Sigmoid colon (tissue), 7 donors: ENCODE results near the gene NTN3. TPM values are rescaled to one million over a fixed set of nuclear protein-coding genes. Genes with fewer than 3 reads are reported as not detected.

ENCODE experiments used
- DNase-seq: peaks from one replicate; pipeline ENCODE4 v3.0.0-alpha.2; 2019
- H3K27ac ChIP-seq, 4 donors: fragments of 200-600 bp; sonication (generic); one replicate each; pipeline ENCODE4 v1.5.1; 2016 to 2019; ENCODE audit warnings: mild to moderate bottlenecking in 1 of 4
- H3K27me3 ChIP-seq, 3 donors: fragments of 200-600 bp; sonication (generic); one replicate each; pipeline ENCODE4 v1.5.1; 2019; ENCODE audit warnings: mild to moderate bottlenecking in 1 of 3
- H3K36me3 ChIP-seq, 4 donors: fragments of 200-600 bp; sonication (generic); one replicate each; pipeline ENCODE4 v1.5.1; 2016 to 2019
- H3K4me1 ChIP-seq, 4 donors: fragments of 200-600 bp; sonication (generic); one replicate each; pipeline ENCODE4 v1.5.1; 2017 to 2019
- H3K4me3 ChIP-seq, 4 donors: fragments of 200-600 bp; sonication (generic); one replicate each; pipeline ENCODE4 v1.5.1; 2017 to 2019; ENCODE audit warnings: mild to moderate bottlenecking in 2 of 4, moderate library complexity in 1 of 4
- H3K9me3 ChIP-seq, 4 donors: fragments of 200-600 bp in 3 of 4; sonication (generic) in 3 of 4; one replicate each; pipeline versions ENCODE4 v1.5.1 to v1.6.1; 2013 to 2019
- EP300 ChIP-seq, 4 donors: sonication (generic); formaldehyde crosslinking; IDR thresholded peaks; one replicate each; pipeline ENCODE4 v1.6.1; 2017; ENCODE audit warnings: antibody characterized with exemption in 4 of 4
- POLR2A ChIP-seq, 2 donors: fragments of 450-650 bp; IDR thresholded peaks; one replicate each; pipeline ENCODE4 v1.6.1; 2016; ENCODE audit warnings: antibody characterized with exemption in 2 of 2, mild to moderate bottlenecking in 2 of 2, moderate library complexity in 2 of 2
- POLR2AphosphoS5 ChIP-seq, 4 donors: sonication (generic); formaldehyde crosslinking; IDR thresholded peaks; one replicate each; pipeline ENCODE4 v1.6.1; 2017; ENCODE audit warnings: antibody characterized with exemption in 4 of 4
- WGBS, 2 donors: extraction: QIAGEN DNeasy Blood & Tissue Kit; methylation state at CpG; one replicate each; pipeline ENCODE4 v1.1.7; 2013; 5-methylcytosine and 5-hydroxymethylcytosine counted together
- intact Hi-C: fragments of 100-400 bp; cut with DNase I; formaldehyde crosslinking; loops from one replicate; pipeline ENCODE4 v1.15.1; 2023
- polyA plus RNA-seq, 3 donors: library from polyadenylated mRNA; stranded (reverse); fragments of 200-250 nt; gene quantifications; one replicate each; pipeline ENCODE4 v1.2.3, GENCODE V29; 2013
- total RNA-seq, 4 donors: library from RNA; depleted of rRNA; stranded (reverse); fragments of >200 nt; gene quantifications; one replicate each; pipeline ENCODE4 v1.1.0, GENCODE V29; 2016
- TF ChIP-seq, protein P1 (sequence below), 4 experiments: fragments of 450-650 bp in 3 of 4; fragments of 200-600 bp in 1 of 4; IDR thresholded peaks; one replicate each; pipeline ENCODE4 v1.5.1; 2016 to 2019; ENCODE audit warnings: antibody characterized with exemption in 4 of 4, mild to moderate bottlenecking in 3 of 4, moderate library complexity in 2 of 4
- donor health status: healthy with polysubstance abuse.
- donor health status: Bipolar disorder and iron deficiency.
- donor health status: healthy.

NTN3 gene
- total and polyA plus RNA-seq, 7 donors = 0.13 to 0.83 TPM; not detected in 5

- Histone ChIP-seq H3K27ac (peak overlapping the region in 3 of 4 donors; percentile 50 to 66 (median 53)), H3K27me3 (peaks cover 32 to 64% (median 47%) of the 10 kb centered on the region in 3 donors), H3K9me3 (no peaks in the 10 kb centered on the region), H3K4me3 (peak overlapping the region; percentile 17 to 69 (median 52)), H3K4me1 (peaks cover 0 to 41% (median 36%) of the 10 kb centered on the region in 4 donors), H3K36me3 (no peaks in the 10 kb centered on the region)
- intact Hi-C loops = no loop called here
- no peak for DNase-seq
- WGBS, 2 donors = 0 to 1% methylated on average over 38 of the region's 38 CpGs
- TF ChIP-seq POLR2A (IDR thresholded peaks at IDR 0.05) = no peak
- TF ChIP-seq EP300 (IDR thresholded peaks at IDR 0.05) = no peak
- TF ChIP-seq POLR2AphosphoS5 (IDR thresholded peaks at IDR 0.05) = no peak
- TF ChIP-seq, protein P1, sequence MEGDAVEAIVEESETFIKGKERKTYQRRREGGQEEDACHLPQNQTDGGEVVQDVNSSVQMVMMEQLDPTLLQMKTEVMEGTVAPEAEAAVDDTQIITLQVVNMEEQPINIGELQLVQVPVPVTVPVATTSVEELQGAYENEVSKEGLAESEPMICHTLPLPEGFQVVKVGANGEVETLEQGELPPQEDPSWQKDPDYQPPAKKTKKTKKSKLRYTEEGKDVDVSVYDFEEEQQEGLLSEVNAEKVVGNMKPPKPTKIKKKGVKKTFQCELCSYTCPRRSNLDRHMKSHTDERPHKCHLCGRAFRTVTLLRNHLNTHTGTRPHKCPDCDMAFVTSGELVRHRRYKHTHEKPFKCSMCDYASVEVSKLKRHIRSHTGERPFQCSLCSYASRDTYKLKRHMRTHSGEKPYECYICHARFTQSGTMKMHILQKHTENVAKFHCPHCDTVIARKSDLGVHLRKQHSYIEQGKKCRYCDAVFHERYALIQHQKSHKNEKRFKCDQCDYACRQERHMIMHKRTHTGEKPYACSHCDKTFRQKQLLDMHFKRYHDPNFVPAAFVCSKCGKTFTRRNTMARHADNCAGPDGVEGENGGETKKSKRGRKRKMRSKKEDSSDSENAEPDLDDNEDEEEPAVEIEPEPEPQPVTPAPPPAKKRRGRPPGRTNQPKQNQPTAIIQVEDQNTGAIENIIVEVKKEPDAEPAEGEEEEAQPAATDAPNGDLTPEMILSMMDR (IDR thresholded peaks at IDR 0.05) = no peak
These were observed 2.8 kb upstream of the NTN3 start for GRCh38 chr16:2468233-2468724.

DNA sequence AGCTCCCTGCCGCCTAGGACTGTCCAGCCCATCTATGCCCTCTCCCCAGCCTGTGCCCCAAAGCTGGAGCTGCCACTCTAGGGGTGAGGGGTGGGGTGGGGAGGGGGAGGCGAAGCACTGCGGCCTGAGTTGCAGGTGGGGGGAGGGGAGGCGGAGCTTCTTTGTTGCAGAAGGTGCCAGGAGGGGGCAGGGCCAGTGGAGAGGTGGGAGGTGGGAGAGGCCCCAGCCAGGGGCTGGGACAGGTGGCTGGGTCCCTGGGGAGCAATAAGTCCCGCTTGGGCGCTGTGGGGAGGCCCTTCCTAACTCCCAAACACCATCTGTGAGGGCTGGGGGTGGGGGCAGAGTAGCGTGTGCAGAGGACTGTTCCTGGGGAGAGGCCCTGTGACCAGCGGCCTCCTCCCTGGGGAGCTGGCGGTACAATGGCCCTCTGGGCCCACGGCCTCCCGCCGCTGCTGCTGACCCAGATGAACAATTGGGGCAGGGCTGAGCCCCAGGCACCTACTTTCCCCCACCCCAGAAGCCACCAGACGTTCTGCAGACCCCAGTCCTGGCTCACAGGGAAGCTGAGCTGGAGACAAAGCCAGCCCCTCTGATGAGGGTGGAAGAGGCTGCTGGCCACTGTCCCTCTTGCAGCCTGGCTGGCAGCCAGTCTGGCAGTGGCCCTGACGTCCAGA is 2.2 kb upstream of the NTN3 start:
- Histone ChIP-seq H3K27ac (no peak overlapping the region), H3K36me3 (no peaks in the 10 kb centered on the region), H3K4me3 (peak overlapping the region in 1 of 4 donors; percentile 69), H3K27me3 (peaks cover 32 to 68% (median 49%) of the 10 kb centered on the region in 3 donors), H3K9me3 (no peaks in the 10 kb centered on the region), H3K4me1 (peaks cover 0 to 47% (median 41%) of the 10 kb centered on the region in 4 donors)
- WGBS, 2 donors = 9 to 14% methylated on average over 14 of the region's 14 CpGs
- DNase-seq = no peak
- TF ChIP-seq, protein P1 (IDR thresholded peaks at IDR 0.05) = no peak
- intact Hi-C loops = no loop called here

- WGBS, 2 donors = 41 to 57% methylated on average over 16 of the region's 16 CpGs
- no peaks in the 10 kb centered on the region for H3K36me3 ChIP-seq
- TF ChIP-seq, protein P1 (IDR thresholded peaks at IDR 0.05) = no peak
- TF ChIP-seq POLR2AphosphoS5 (IDR thresholded peaks at IDR 0.05) (no peak), EP300 (IDR thresholded peaks at IDR 0.05) (no peak), POLR2A (IDR thresholded peaks at IDR 0.05) (no peak)
- H3K9me3 ChIP-seq = no peaks in the 10 kb centered on the region
- no peak overlapping the region for H3K27ac ChIP-seq
- DNase-seq = no peak
- H3K4me3 ChIP-seq = no peak overlapping the region
- H3K4me1 ChIP-seq = peaks cover 0 to 54% (median 47%) of the 10 kb centered on the region in 4 donors
- H3K27me3 ChIP-seq = peaks cover 32 to 68% (median 49%) of the 10 kb centered on the region in 3 donors
- intact Hi-C loops = no loop called here
These were observed 1.5 kb upstream of the NTN3 start for GRCh38 chr16:2469399-2470233.

DNA sequence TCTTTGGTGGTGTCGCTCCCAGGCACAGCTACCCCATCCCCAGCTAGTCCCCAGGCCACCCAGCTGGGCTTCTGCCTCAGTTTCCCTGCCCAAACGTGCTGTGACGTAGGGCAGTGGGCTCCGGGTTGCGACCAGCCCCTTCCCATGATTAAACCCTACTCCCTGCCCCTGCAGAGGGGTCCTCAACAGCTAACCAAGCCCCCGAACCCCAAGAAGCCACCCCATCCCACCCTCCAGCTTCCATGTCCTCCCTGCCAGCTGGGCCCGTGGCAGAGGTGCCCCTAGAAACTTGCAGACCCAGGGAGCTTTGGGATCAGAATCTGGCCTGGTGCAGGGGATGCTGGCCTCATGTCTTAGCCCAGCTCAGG is 879 bp upstream of the NTN3 start:
- H3K36me3 ChIP-seq = no peaks in the 10 kb centered on the region
- H3K4me1 ChIP-seq = peaks cover 0 to 57% (median 47%) of the 10 kb centered on the region in 4 donors
- no peak for TF ChIP-seq EP300 (IDR thresholded peaks at IDR 0.05)
- TF ChIP-seq, protein P1 (IDR thresholded peaks at IDR 0.05) = no peak
- no peak for TF ChIP-seq POLR2A (IDR thresholded peaks at IDR 0.05)
- no peak for TF ChIP-seq POLR2AphosphoS5 (IDR thresholded peaks at IDR 0.05)
- no peaks in the 10 kb centered on the region for H3K9me3 ChIP-seq
- H3K27me3 ChIP-seq = peaks cover 32 to 68% (median 49%) of the 10 kb centered on the region in 3 donors
- intact Hi-C loops = no loop called here
- no peak overlapping the region for H3K27ac ChIP-seq
- no peak overlapping the region for H3K4me3 ChIP-seq
- DNase-seq = no peak
- WGBS, 2 donors = 77 to 88% methylated on average over 7 of the region's 7 CpGs
